ENCODE data around the gene BUD13. TPM values are rescaled to one million over a fixed set of nuclear protein-coding genes. Genes with fewer than 3 reads are reported as not detected.

The BUD13 gene
- total RNA-seq, 1 donor from 2014 or later: 21.4 TPM

DNA sequence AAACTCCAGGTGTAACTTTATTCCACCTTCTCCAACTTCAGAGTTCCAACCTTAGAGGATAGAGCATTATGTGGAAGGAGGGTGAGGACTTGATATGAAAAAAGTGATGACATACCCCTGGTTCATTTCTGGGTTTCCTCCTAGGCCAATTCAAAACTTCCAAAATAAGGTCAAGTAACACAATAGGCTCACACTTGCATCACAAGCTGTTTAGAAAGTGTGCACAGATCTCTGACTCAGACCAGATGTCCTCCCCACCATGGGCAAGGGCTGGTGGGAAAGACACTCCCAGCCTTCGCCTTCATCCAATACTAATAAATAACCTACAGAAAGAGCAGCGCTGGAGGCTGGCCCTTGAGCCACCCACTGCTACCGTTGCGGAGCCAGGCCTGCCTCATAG is 5.8 kb upstream of the BUD13 start:
- Mint-ChIP-seq H3K27ac (no peak overlapping the region), H3K36me3 (peaks cover 47% of the 10 kb centered on the region), H3K4me1 (peaks cover 5% of the 10 kb centered on the region), H3K9me3 (no peaks in the 10 kb centered on the region), H3K4me3 (no peak overlapping the region), H3K27me3 (ENCODE audit: low read depth) (no peaks in the 10 kb centered on the region)
- TF ChIP-seq, protein P1, sequence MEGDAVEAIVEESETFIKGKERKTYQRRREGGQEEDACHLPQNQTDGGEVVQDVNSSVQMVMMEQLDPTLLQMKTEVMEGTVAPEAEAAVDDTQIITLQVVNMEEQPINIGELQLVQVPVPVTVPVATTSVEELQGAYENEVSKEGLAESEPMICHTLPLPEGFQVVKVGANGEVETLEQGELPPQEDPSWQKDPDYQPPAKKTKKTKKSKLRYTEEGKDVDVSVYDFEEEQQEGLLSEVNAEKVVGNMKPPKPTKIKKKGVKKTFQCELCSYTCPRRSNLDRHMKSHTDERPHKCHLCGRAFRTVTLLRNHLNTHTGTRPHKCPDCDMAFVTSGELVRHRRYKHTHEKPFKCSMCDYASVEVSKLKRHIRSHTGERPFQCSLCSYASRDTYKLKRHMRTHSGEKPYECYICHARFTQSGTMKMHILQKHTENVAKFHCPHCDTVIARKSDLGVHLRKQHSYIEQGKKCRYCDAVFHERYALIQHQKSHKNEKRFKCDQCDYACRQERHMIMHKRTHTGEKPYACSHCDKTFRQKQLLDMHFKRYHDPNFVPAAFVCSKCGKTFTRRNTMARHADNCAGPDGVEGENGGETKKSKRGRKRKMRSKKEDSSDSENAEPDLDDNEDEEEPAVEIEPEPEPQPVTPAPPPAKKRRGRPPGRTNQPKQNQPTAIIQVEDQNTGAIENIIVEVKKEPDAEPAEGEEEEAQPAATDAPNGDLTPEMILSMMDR (IDR thresholded peaks at IDR 0.05; ENCODE audit: unreplicated experiment): no peak
- DNase-seq (ENCODE audit: low spot score in 2 of 2, unreplicated experiment in 2 of 2): no peak

DNA sequence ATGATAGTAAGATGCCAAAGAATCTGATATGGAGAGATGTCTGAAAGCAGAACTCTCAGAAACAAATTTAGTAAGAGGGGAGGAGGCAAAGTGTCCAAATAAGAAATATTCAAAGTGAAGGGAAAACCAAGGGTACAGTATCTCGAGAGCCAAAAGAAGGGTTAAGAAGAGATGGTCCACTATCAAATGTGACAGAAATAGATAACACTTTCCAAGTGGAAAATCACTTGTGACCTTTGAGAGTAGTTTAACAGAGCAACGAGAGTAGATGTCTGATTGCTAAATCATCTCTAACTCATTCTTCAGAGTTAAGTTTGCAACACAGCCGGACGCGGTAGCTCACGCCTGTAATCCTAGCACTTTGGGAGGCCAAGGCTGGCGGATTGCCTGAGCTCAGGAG is 4.3 kb upstream of the BUD13 start:
- Mint-ChIP-seq H3K9me3 (no peaks in the 10 kb centered on the region), H3K27ac (no peak overlapping the region), H3K4me1 (peaks cover 11% of the 10 kb centered on the region), H3K27me3 (ENCODE audit: low read depth) (no peaks in the 10 kb centered on the region), H3K4me3 (no peak overlapping the region), H3K36me3 (peaks cover 32% of the 10 kb centered on the region)
- no peak for DNase-seq (ENCODE audit: low spot score in 2 of 2, unreplicated experiment in 2 of 2)
- TF ChIP-seq, protein P1 (IDR thresholded peaks at IDR 0.05; ENCODE audit: unreplicated experiment): no peak

DNA sequence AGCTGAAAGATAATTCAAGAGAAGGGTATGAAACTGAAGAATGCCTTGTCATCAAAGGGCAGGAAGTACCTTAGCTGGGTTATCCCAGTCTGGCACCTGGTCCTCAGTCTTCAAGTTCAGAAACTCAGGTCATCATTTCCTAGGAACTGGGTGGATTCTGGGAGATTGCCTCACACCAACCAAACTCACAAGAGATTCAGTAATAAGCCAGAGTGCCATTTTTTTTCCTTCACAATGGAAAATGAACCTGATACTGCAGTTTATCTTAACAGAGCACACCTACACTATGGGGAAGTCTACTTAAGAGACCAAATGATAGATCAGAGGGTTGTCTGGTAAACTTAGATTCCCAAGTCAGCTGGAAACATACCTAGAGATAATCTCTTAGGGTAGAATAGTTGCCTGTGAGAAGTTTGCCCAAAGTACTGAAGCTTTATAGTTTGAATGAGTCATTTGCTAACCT is 3.8 kb upstream of the BUD13 start:
- no peak overlapping the region for H3K27ac Mint-ChIP-seq
- DNase-seq (ENCODE audit: low spot score in 2 of 2, unreplicated experiment in 2 of 2): no peak
- no peak overlapping the region for H3K4me3 Mint-ChIP-seq
- peaks cover 30% of the 10 kb centered on the region for H3K36me3 Mint-ChIP-seq
- TF ChIP-seq, protein P1 (IDR thresholded peaks at IDR 0.05; ENCODE audit: unreplicated experiment): no peak
- no peaks in the 10 kb centered on the region for H3K9me3 Mint-ChIP-seq
- H3K27me3 Mint-ChIP-seq (ENCODE audit: low read depth): no peaks in the 10 kb centered on the region
- peaks cover 16% of the 10 kb centered on the region for H3K4me1 Mint-ChIP-seq

DNA sequence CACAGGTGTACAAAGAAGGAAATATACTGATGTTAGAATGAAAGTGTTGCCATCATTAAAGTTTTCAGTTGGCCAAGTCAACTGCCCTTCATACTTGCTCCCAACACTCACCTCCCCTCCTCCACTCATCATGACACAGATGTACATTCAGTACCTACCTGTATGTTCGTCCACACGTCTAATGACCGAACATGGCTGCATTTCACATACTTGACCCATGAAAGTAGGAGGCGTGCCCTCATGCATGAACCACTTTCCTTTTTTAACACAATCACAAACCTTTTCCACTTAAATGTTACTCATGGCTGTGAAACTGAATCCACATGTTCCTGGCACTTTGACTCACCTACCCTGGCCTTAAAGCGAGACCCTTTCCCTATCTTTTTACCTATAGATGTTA is 3.2 kb upstream of the BUD13 start:
- H3K27ac Mint-ChIP-seq: no peak overlapping the region
- DNase-seq (ENCODE audit: low spot score in 2 of 2, unreplicated experiment in 2 of 2): no peak
- H3K9me3 Mint-ChIP-seq: no peaks in the 10 kb centered on the region
- peaks cover 21% of the 10 kb centered on the region for H3K4me1 Mint-ChIP-seq
- H3K36me3 Mint-ChIP-seq: peaks cover 25% of the 10 kb centered on the region
- H3K4me3 Mint-ChIP-seq: no peak overlapping the region
- H3K27me3 Mint-ChIP-seq (ENCODE audit: low read depth): no peaks in the 10 kb centered on the region
- TF ChIP-seq, protein P1 (IDR thresholded peaks at IDR 0.05; ENCODE audit: unreplicated experiment): no peak

DNA sequence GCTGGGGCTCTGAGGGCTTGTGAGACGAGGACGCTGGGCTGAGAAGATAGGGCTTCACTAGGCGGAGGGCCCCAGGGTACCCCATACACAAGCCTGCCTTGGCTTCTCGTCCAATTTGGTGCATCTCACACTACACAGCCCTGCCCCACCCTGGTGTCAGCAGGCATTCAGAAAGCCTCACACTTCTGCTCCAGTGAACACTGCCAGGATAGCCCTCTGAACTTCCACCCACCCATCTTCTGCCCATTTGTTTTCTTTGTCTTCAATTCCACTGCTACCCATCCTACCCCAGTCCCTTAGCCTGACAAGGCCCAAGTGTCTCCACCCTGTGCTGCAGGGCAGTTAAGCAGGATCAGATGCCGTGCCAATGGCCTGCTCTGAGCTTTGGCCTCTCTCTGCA is 1.9 kb upstream of the BUD13 start:
- TF ChIP-seq, protein P1 (IDR thresholded peaks at IDR 0.05; ENCODE audit: unreplicated experiment): no peak
- no peak for DNase-seq (ENCODE audit: low spot score in 2 of 2, unreplicated experiment in 2 of 2)
- H3K9me3 Mint-ChIP-seq: no peaks in the 10 kb centered on the region
- H3K27me3 Mint-ChIP-seq (ENCODE audit: low read depth): no peaks in the 10 kb centered on the region
- peaks cover 24% of the 10 kb centered on the region for H3K4me1 Mint-ChIP-seq
- no peak overlapping the region for H3K4me3 Mint-ChIP-seq
- H3K27ac Mint-ChIP-seq: no peak overlapping the region
- peaks cover 24% of the 10 kb centered on the region for H3K36me3 Mint-ChIP-seq
